SK-N-SH (cell line): ENCODE data around the gene E4F1. TPM values are rescaled to one million over a fixed set of nuclear protein-coding genes. Genes with fewer than 3 reads are reported as not detected.

Source experiments
- CTCF ChIA-PET: fragments of 300-600, 350-600 bp; formaldehyde crosslinking; extraction: SDS; loops from one replicate; lab custom pipeline; 2021; lab: Yijun Ruan, JAX
- POLR2A ChIA-PET: fragments of 350-600 bp; sonication (Branson Sonifier 250); formaldehyde crosslinking; extraction: SDS; loops from one replicate; lab custom pipeline; 2020; ENCODE audit warnings: antibody characterized with exemption, inconsistent platforms; lab: Yijun Ruan, JAX
- DNase-seq: peaks from one replicate; pipeline ENCODE4 v3.0.0; 2012
- H2AFZ ChIP-seq: fragments of 200-600 bp; sonication (generic); 2 replicates; pipeline ENCODE4 v1.8.1; 2016; ENCODE audit warnings: antibody characterized with exemption, mild to moderate bottlenecking, low read depth
- H3F3A ChIP-seq: fragments of 200-600 bp; sonication (generic); replicated peaks from 2 replicates; pipeline ENCODE3; 2016; ENCODE audit warnings: antibody characterized with exemption, mild to moderate bottlenecking; ENCODE audit not compliant: insufficient read depth
- H3K27ac ChIP-seq, 2 experiments: fragments of 200-500 bp in 1 of 2; fragments of 200-600 bp in 1 of 2; sonication (Bioruptor generic) in 1 of 2; sonication (generic), shearing (Covaris generic) in 1 of 2; 2 replicates each; pipeline versions ENCODE4 v1.5.1 to v1.6.1; 2014 to 2016; ENCODE audit warnings: low read depth in 2 of 2, inconsistent platforms in 1 of 2, low read length in 1 of 2, mild to moderate bottlenecking in 1 of 2, mixed read lengths in 1 of 2
- H3K27me3 ChIP-seq: fragments of 200-600 bp; sonication (generic), shearing (Covaris generic); 2 replicates; pipeline ENCODE4 v1.6.1; 2016; ENCODE audit warnings: mixed run types; ENCODE audit not compliant: insufficient read depth
- H3K36me3 ChIP-seq, 2 experiments: fragments of 200-500 bp in 1 of 2; fragments of 200-600 bp in 1 of 2; sonication (Bioruptor generic) in 1 of 2; sonication (generic) in 1 of 2; replicated peaks in 1 of 2; 2 replicates each; pipeline versions ENCODE3 to v1.5.1; 2014 to 2016; ENCODE audit warnings: low read length in 1 of 2, mild to moderate bottlenecking in 1 of 2; ENCODE audit not compliant: insufficient read depth in 2 of 2, control insufficient read depth in 1 of 2
- H3K4me1 ChIP-seq, 2 experiments: fragments of 200-500 bp in 1 of 2; fragments of 200-600 bp in 1 of 2; sonication (Bioruptor generic) in 1 of 2; sonication (generic), shearing (Covaris generic) in 1 of 2; 2 replicates each; pipeline versions ENCODE4 v1.5.1 to v1.6.1; 2014 to 2016; ENCODE audit warnings: low read depth in 1 of 2, low read length in 1 of 2, mixed run types in 1 of 2; ENCODE audit not compliant: insufficient read depth in 2 of 2, control insufficient read depth in 1 of 2
- H3K4me2 ChIP-seq: fragments of 200-600 bp; sonication (generic), shearing (Covaris generic); 2 replicates; pipeline ENCODE4 v1.6.1; 2017; ENCODE audit warnings: mixed run types
- H3K4me3 ChIP-seq, 2 experiments: fragments of 200-500 bp in 1 of 2; fragments of 200-600 bp in 1 of 2; sonication (Bioruptor generic) in 1 of 2; sonication (generic), shearing (Covaris generic) in 1 of 2; 2 replicates each; pipeline versions ENCODE4 v1.5.1 to v1.8.1; 2014 to 2016; ENCODE audit warnings: low read depth in 2 of 2, inconsistent platforms in 1 of 2, low read length in 1 of 2, mild to moderate bottlenecking in 1 of 2, mixed read lengths in 1 of 2, moderate library complexity in 1 of 2
- H3K79me2 ChIP-seq: fragments of 200-600 bp; sonication (generic); 2 replicates; pipeline ENCODE4 v1.8.1; 2017; ENCODE audit warnings: mild to moderate bottlenecking; ENCODE audit not compliant: insufficient read depth
- H3K9ac ChIP-seq: fragments of 200-600 bp; sonication (generic); 2 replicates; pipeline ENCODE4 v1.6.1; 2017; ENCODE audit warnings: mixed run types
- H3K9me2 ChIP-seq: fragments of 200-600 bp; sonication (generic); 2 replicates; pipeline ENCODE4 v1.6.1; 2017; ENCODE audit warnings: mixed run types
- H3K9me3 ChIP-seq: fragments of 200-600 bp; sonication (generic); 2 replicates; pipeline ENCODE4 v1.6.1; 2017; ENCODE audit warnings: mixed run types, mild to moderate bottlenecking, moderate library complexity
- H4K20me1 ChIP-seq: fragments of 200-600 bp; sonication (generic); 2 replicates; pipeline ENCODE4 v1.6.1; 2017; ENCODE audit warnings: mild to moderate bottlenecking, mixed run types; ENCODE audit not compliant: insufficient read depth
- EZH2phosphoT487 ChIP-seq: fragments of 200-600 bp; sonication (generic); IDR thresholded peaks from 2 replicates; pipeline ENCODE4 v1.6.1; 2017; ENCODE audit warnings: low read depth, mixed run types, mild to moderate bottlenecking, antibody characterized with exemption, moderate library complexity, borderline replicate concordance
- GABPA ChIP-seq: IDR thresholded peaks from 2 replicates; pipeline ENCODE4 v1.4.0; 2012; ENCODE audit warnings: low read depth, mild to moderate bottlenecking
- GATA2 ChIP-seq: sonication (generic); formaldehyde crosslinking; IDR thresholded peaks from 2 replicates; pipeline ENCODE4 v1.5.0; 2020; ENCODE audit warnings: mild to moderate bottlenecking, missing genetic modification reagents
- IRF3 ChIP-seq: fragments of 150-350 bp; IDR thresholded peaks from 2 replicates; pipeline ENCODE4 v1.6.1; 2016; ENCODE audit warnings: mild to moderate bottlenecking, low read depth, low read length
- JUND ChIP-seq: IDR thresholded peaks from 2 replicates; pipeline ENCODE4 v1.4.0; 2012
- MAX ChIP-seq: IDR thresholded peaks from 2 replicates; pipeline ENCODE4 v1.4.0; 2012; ENCODE audit warnings: low read depth
- MEF2A ChIP-seq: IDR thresholded peaks from 2 replicates; pipeline ENCODE4 v1.4.0; 2012; ENCODE audit warnings: low read depth, borderline replicate concordance
- NFIC ChIP-seq: IDR thresholded peaks from 2 replicates; pipeline ENCODE4 v1.4.0; 2012; ENCODE audit warnings: borderline replicate concordance
- REST ChIP-seq: IDR thresholded peaks from 2 replicates; pipeline ENCODE4 v1.6.1; 2012; ENCODE audit warnings: mild to moderate bottlenecking, low read depth, low read length, moderate library complexity
- TAF1 ChIP-seq: IDR thresholded peaks from 2 replicates; pipeline ENCODE4 v1.6.1; 2012; ENCODE audit warnings: low read depth, mild to moderate bottlenecking, low read length, moderate library complexity, borderline replicate concordance
- TCF12 ChIP-seq: IDR thresholded peaks from 2 replicates; pipeline ENCODE4 v1.4.0; 2012
- USF1 ChIP-seq: IDR thresholded peaks from 2 replicates; pipeline ENCODE4 v1.4.0; 2012; ENCODE audit warnings: low read depth, borderline replicate concordance
- YY1 ChIP-seq: IDR thresholded peaks from 2 replicates; pipeline ENCODE4 v1.4.0; 2012; ENCODE audit warnings: low read depth, mild to moderate bottlenecking
- WGBS: methylation state at CpG from one replicate; pipeline ENCODE4 v1.1.6; 2017; ENCODE audit warnings: low lambda C conversion rate; 5-methylcytosine and 5-hydroxymethylcytosine counted together
- polyA plus RNA-seq, 3 experiments: library from polyadenylated mRNA; depleted of rRNA; stranded (reverse); fragments of >200 nt; gene quantifications; 2 replicates each; pipeline ENCODE4 v1.2.3, GENCODE V29; 2012

E4F1 gene
- polyA plus RNA-seq, 1 of the 3 experiments (the other 2 are of a cell fraction), result 33.0 TPM

GRCh38 chr16:2234813-2235170, 11.4 kb downstream of the E4F1 start (continued):
- TF ChIP-seq MEF2A, result no peak
- no peak for TF ChIP-seq MAX
- no peak for TF ChIP-seq EZH2phosphoT487
- no peak for TF ChIP-seq IRF3
- no peak for TF ChIP-seq GABPA

- TF ChIP-seq REST (no peak), TCF12 (no peak), NFIC (no peak), USF1 (no peak), TAF1 (no peak), GATA2 (CRISPR knock-in tag) (no peak), YY1 (no peak), JUND (no peak)
- Histone ChIP-seq H3F3A (peaks cover 6% of the 10 kb centered on the region), H3K4me2 (no peak overlapping the region), H3K4me3 (no peak overlapping the region), H3K9ac (no peak overlapping the region), H3K79me2 (no peaks in the 10 kb centered on the region), H3K27me3 (no peaks in the 10 kb centered on the region), H3K4me1 (peaks cover 0 to 3% of the 10 kb centered on the region in 2 experiments; a peak in 1 of 4 replicates), H3K36me3 (peaks cover 0 to 53% of the 10 kb centered on the region in 2 experiments), H3K9me3 (no peaks in the 10 kb centered on the region), H4K20me1 (no peaks in the 10 kb centered on the region), H2AFZ (no peak overlapping the region), H3K9me2 (no peaks in the 10 kb centered on the region), H3K27ac (no peak overlapping the region)
- peak; percentile 22 for DNase-seq
- ChIA-PET POLR2A (interaction anchor here (0.5 kb wide), 1 partner anchor 16 kb away, joined by 3 read pairs; no protein-coding TSS in a partner anchor), CTCF (interaction anchor here (0.6 kb wide), 1 partner anchor 16 kb away, joined by 3 read pairs; the partner anchor contains the start of gene ECI1)
- WGBS, result 94% methylated on average over 28 of the region's 28 CpGs
Observed at GRCh38 chr16:2235234-2235651, 11.9 kb downstream of the E4F1 start.
